Esophagus squamous epithelium (tissue), 5 donors: ENCODE data around the gene SLN. TPM values are rescaled to one million over a fixed set of nuclear protein-coding genes. Genes with fewer than 3 reads are reported as not detected.

ENCODE experiments used
- DNase-seq: peaks from one replicate; lab custom pipeline; 2025; lab: John Stamatoyannopoulos, UW
- H3K27ac ChIP-seq, 4 donors: fragments of 200-600 bp; sonication (generic); one replicate each; pipeline ENCODE4 v1.5.1; 2016 to 2019; ENCODE audit warnings: mild to moderate bottlenecking in 1 of 4
- H3K27me3 ChIP-seq, 4 donors: fragments of 200-600 bp; sonication (generic); 1 replicate in 3 of 4; 2 replicates in 1 of 4; pipeline versions ENCODE4 v1.5.1 to v1.6.0; 2017 to 2021; ENCODE audit warnings: antibody characterized with exemption in 1 of 4
- H3K36me3 ChIP-seq, 3 donors: fragments of 200-600 bp; sonication (generic); one replicate each; pipeline ENCODE4 v1.5.1; 2016 to 2019
- H3K4me1 ChIP-seq, 3 donors: fragments of 200-600 bp; sonication (generic); one replicate each; pipeline ENCODE4 v1.5.1; 2017 to 2019
- H3K4me3 ChIP-seq, 4 donors: fragments of 200-600 bp; sonication (generic); 1 replicate in 3 of 4; 2 replicates in 1 of 4; pipeline ENCODE4 v1.5.1; 2016 to 2019; ENCODE audit warnings: mild to moderate bottlenecking in 2 of 4, moderate library complexity in 1 of 4
- H3K9me3 ChIP-seq, 3 donors: fragments of 200-600 bp; sonication (generic); one replicate each; pipeline ENCODE4 v1.5.1; 2016 to 2019
- POLR2A ChIP-seq, 4 donors: fragments of 450-650 bp; IDR thresholded peaks; one replicate each; pipeline ENCODE4 v1.6.1; 2017; ENCODE audit warnings: antibody characterized with exemption in 4 of 4, mild to moderate bottlenecking in 4 of 4, moderate library complexity in 3 of 4
- WGBS, 2 donors: methylation state at CpG; one replicate each; pipeline ENCODE4 v1.1.5; 2018; 5-methylcytosine and 5-hydroxymethylcytosine counted together
- intact Hi-C: fragments of 100-400 bp; cut with DNase I; formaldehyde crosslinking; loops from one replicate; pipeline ENCODE4 v1.15.0; 2022
- total RNA-seq, 4 donors: library from RNA; depleted of rRNA; stranded (reverse); fragments of >200 nt; gene quantifications; one replicate each; pipeline ENCODE4 v1.1.0, GENCODE V29; 2016
- TF ChIP-seq, protein P1 (sequence below), 6 experiments: fragments of 450-650 bp in 4 of 6; fragments of 200-600 bp in 2 of 6; sonication (generic) in 2 of 6; IDR thresholded peaks; one replicate each; pipeline ENCODE4 v1.5.1; 2016 to 2019; ENCODE audit warnings: antibody characterized with exemption in 6 of 6, mild to moderate bottlenecking in 4 of 6, moderate library complexity in 4 of 6
- donor health status: DM: yes; HTN: yes; CAD: no.

SLN gene
- total RNA-seq, 4 donors from 2014 or later = not detected

- no peaks in the 10 kb centered on the region for H3K27me3 ChIP-seq
- DNase-seq = no peak
- WGBS, 2 donors = 71 to 77% methylated on average over 12 of the region's 12 CpGs
- no peaks in the 10 kb centered on the region for H3K9me3 ChIP-seq
- no peaks in the 10 kb centered on the region for H3K4me1 ChIP-seq
- no peak overlapping the region for H3K27ac ChIP-seq
- no peaks in the 10 kb centered on the region for H3K36me3 ChIP-seq
- intact Hi-C loops = no loop called here
- H3K4me3 ChIP-seq = no peak overlapping the region
- no peak for TF ChIP-seq POLR2A (IDR thresholded peaks at IDR 0.05)
- TF ChIP-seq, protein P1, sequence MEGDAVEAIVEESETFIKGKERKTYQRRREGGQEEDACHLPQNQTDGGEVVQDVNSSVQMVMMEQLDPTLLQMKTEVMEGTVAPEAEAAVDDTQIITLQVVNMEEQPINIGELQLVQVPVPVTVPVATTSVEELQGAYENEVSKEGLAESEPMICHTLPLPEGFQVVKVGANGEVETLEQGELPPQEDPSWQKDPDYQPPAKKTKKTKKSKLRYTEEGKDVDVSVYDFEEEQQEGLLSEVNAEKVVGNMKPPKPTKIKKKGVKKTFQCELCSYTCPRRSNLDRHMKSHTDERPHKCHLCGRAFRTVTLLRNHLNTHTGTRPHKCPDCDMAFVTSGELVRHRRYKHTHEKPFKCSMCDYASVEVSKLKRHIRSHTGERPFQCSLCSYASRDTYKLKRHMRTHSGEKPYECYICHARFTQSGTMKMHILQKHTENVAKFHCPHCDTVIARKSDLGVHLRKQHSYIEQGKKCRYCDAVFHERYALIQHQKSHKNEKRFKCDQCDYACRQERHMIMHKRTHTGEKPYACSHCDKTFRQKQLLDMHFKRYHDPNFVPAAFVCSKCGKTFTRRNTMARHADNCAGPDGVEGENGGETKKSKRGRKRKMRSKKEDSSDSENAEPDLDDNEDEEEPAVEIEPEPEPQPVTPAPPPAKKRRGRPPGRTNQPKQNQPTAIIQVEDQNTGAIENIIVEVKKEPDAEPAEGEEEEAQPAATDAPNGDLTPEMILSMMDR (IDR thresholded peaks at IDR 0.05) = no peak
Observed at GRCh38 chr11:107731941-107732688, 20.3 kb upstream of the SLN start.

DNA sequence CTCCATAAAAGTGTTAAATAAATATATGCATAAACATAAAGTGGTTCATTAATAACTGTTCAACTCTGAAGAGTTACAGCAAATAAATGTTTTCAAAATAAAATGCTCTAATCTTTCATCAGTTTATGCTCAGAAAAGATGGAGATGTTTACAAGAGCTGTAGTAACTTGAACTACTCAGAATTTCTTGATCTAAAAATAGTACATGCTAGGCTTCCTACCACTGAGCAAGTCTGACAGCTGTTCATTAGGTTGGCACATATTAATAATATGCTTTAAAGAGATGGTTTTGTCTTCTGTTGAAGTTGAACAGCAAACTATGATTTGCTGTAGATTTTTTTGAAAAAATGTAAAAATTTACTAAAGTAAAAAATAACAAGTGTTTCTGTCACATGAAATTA is 10.8 kb upstream of the SLN start:
- no peak for DNase-seq
- Histone ChIP-seq H3K27me3 (peaks cover 0 to 2% (median 0%) of the 10 kb centered on the region in 4 donors), H3K4me3 (no peak overlapping the region), H3K9me3 (no peaks in the 10 kb centered on the region), H3K4me1 (peaks cover 0 to 16% (median 5%) of the 10 kb centered on the region in 3 donors), H3K36me3 (no peaks in the 10 kb centered on the region), H3K27ac (no peak overlapping the region)
- TF ChIP-seq, protein P1 (IDR thresholded peaks at IDR 0.05) = no peak
- TF ChIP-seq POLR2A (IDR thresholded peaks at IDR 0.05) = no peak
- intact Hi-C loops = no loop called here

- Histone ChIP-seq H3K4me3 (no peak overlapping the region), H3K27ac (no peak overlapping the region), H3K9me3 (no peaks in the 10 kb centered on the region), H3K27me3 (peaks cover 0 to 2% (median 0%) of the 10 kb centered on the region in 4 donors), H3K36me3 (no peaks in the 10 kb centered on the region), H3K4me1 (peaks cover 0 to 16% (median 5%) of the 10 kb centered on the region in 3 donors)
- 94 to 97% methylated on average over 2 of the region's 2 CpGs for WGBS, 2 donors
- DNase-seq = no peak
- intact Hi-C loops = no loop called here
- TF ChIP-seq POLR2A (IDR thresholded peaks at IDR 0.05) = no peak
- TF ChIP-seq, protein P1 (IDR thresholded peaks at IDR 0.05) = no peak
Observed at GRCh38 chr11:107721207-107721606, 9.4 kb upstream of the SLN start.

DNA sequence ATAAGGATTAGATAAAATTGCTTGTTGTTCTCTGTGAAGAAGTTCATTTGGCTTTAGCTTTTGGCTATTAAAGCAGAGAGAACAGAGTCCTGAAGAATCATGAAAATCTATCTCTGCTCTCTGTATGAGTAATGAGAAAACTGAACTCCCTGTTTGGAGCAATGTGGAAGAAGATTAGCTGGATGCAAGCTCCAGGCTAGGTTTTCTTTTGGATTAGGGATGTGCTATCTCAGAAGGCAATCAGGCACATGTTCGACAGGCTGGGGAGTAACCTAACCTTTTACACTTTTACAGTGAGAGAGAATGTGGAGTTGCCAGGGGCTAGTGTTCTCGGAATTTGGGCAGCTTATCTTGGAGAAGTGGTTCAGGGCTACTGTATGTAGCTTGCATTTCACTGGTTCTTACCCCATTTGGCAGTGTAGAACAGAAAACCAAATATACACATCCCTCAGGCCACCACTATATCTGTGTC is 8.5 kb upstream of the SLN start:
- 17 to 28% methylated on average over 2 of the region's 2 CpGs for WGBS, 2 donors

More for the DNA sequence above, 8.5 kb upstream of the SLN start:
- Histone ChIP-seq H3K27ac (no peak overlapping the region), H3K4me3 (no peak overlapping the region), H3K9me3 (no peaks in the 10 kb centered on the region), H3K4me1 (peaks cover 0 to 16% (median 5%) of the 10 kb centered on the region in 3 donors), H3K27me3 (no peaks in the 10 kb centered on the region), H3K36me3 (no peaks in the 10 kb centered on the region)
- intact Hi-C loops = no loop called here
- no peak for DNase-seq
- TF ChIP-seq, protein P1 (IDR thresholded peaks at IDR 0.05) = no peak
- no peak for TF ChIP-seq POLR2A (IDR thresholded peaks at IDR 0.05)
